Activated CD8-positive, alpha-beta T cell treated with anti-CD3 and anti-CD28 coated beads, Interleukin-2, amount 10 ng/mL, durations not matched to agents 7 days and 5 days (primary cell): ENCODE measurements around the gene DPYSL4. TPM values are rescaled to one million over a fixed set of nuclear protein-coding genes. Genes with fewer than 3 reads are reported as not detected.

Experiments used
- ATAC-seq: fragments of 150-1000 bp; cut with Tn5 transposase; one replicate; pipeline ENCODE4 v1.10.0; 2021; ENCODE audit warnings: moderate library complexity
- CTCF ChIA-PET: fragments of 350-600 bp; sonication (Branson Sonifier 250); formaldehyde crosslinking; loops from one replicate; lab custom pipeline; 2021; ENCODE audit warnings: antibody characterized with exemption; lab: Charles Lee
- POLR2A ChIA-PET: fragments of 350-600 bp; sonication (Branson Sonifier 250); formaldehyde crosslinking; loops from one replicate; lab custom pipeline; 2021; ENCODE audit warnings: antibody characterized with exemption; lab: Charles Lee
- DNase-seq: peaks from one replicate; pipeline ENCODE4 v3.0.0-alpha.2; 2020
- H3K27ac Mint-ChIP-seq: one replicate; pipeline ENCODE4 v1.8.0; 2021; ENCODE audit warnings: mild to moderate bottlenecking, mixed read lengths
- H3K27me3 Mint-ChIP-seq: one replicate; pipeline ENCODE4 v1.8.0; 2021; ENCODE audit warnings: low read depth, mixed read lengths
- H3K36me3 Mint-ChIP-seq: one replicate; pipeline ENCODE4 v1.8.0; 2021; ENCODE audit warnings: low read depth, mixed read lengths
- H3K4me1 Mint-ChIP-seq: one replicate; pipeline ENCODE4 v1.8.0; 2021; ENCODE audit warnings: low read depth, mixed read lengths
- H3K4me3 Mint-ChIP-seq: one replicate; pipeline ENCODE4 v1.8.0; 2021; ENCODE audit warnings: mild to moderate bottlenecking, mixed read lengths
- H3K9me3 Mint-ChIP-seq: one replicate; pipeline ENCODE4 v1.8.0; 2022; ENCODE audit warnings: mixed read lengths; ENCODE audit not compliant: insufficient read depth
- total RNA-seq, 2 experiments: library from RNA; stranded (reverse); gene quantifications; one replicate each; pipeline ENCODE4 v1.2.3, GENCODE V29; 2021

The DPYSL4 gene
- total RNA-seq, 2 experiments from 2014 or later = 1.2 to 2.2 TPM

DNA sequence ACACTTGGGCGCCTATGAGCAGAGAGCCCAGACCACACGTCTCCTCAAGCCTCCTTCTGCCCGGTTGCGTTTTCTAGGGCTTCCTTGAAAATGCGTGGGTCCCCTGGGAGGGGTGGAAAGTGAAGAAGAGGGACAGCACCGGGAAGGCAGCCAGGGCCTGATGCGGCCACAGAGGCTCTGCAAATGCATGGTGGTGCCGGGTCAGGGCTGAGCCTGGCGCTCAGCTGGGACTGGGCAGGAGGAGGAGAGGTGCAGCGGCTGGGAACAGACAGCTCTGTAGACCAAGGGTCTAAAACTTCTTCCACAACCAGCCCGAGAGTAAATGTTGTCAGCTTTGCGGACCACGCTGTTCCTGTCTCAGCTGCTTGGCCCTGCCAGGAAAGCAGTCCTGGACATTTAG lies 1.6 kb downstream of the DPYSL4 start:
- CTCF ChIA-PET = interaction anchor here (1.1 kb wide), 1 partner anchor 25 kb away, joined by 3 read pairs; no protein-coding TSS in a partner anchor
- Mint-ChIP-seq H3K27ac (no peak overlapping the region), H3K36me3 (peaks cover 2% of the 10 kb centered on the region), H3K9me3 (no peaks in the 10 kb centered on the region), H3K27me3 (peaks cover 39% of the 10 kb centered on the region), H3K4me3 (no peak overlapping the region), H3K4me1 (peaks cover 2% of the 10 kb centered on the region)
- no peak for DNase-seq
- POLR2A ChIA-PET = no interaction called here
- no peak for ATAC-seq

DNA sequence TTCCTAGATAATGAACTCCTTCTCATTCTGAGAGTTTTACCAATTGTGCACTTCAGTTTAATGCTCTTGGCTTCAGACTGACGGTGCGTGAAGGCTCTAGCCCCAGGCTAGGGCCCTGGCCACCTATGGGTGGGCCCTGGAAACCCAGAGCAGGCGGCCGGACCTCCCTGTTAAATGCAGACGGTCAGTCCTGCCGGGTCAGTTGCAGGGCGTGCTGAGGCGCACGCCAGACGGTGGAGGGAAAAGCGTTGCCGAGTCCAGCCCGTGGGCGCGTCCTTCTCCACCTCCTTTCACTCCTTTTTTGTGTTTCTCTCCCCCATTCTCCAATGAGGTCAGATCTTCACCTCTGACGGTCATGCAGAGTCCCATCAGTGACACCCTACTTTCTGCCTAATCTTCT lies 2.3 kb downstream of the DPYSL4 start:
- ATAC-seq = no peak
- ChIA-PET POLR2A (no interaction called here), CTCF (no interaction called here)
- Mint-ChIP-seq H3K4me1 (peaks cover 2% of the 10 kb centered on the region), H3K27ac (no peak overlapping the region), H3K27me3 (peaks cover 34% of the 10 kb centered on the region), H3K4me3 (no peak overlapping the region), H3K9me3 (no peaks in the 10 kb centered on the region), H3K36me3 (peaks cover 2% of the 10 kb centered on the region)
- no peak for DNase-seq

DNA sequence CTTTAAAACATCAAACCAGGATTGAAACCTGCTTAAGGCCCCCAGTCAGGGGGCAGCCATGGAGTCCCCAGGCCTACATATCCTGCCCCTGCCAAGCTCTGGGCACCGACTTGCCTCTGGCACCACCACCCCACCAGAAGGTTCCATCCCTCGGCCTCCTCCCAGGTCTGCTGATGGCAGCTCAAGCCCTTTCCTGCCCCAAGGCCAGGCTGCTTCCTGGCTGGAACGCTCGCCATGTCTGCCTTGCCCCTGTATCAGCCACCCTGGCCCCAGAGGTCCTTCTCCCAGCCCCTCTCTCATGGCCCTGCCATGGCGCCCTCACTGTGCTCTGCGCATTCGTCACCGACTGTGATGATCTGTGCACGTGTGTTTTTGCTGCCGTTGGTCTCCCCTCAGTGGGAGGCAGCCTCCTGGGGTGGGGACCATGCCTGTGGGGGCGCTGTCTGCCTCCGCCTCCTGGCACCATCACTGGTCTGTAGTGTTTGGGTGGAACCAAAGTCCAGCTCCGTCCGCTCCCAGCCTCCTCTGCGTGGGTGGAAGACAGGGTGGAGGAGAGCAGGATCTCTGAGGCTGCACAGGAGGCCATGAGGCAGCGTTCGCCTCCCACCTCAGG lies 3.2 kb downstream of the DPYSL4 start:
- Mint-ChIP-seq H3K27me3 (peaks cover 29% of the 10 kb centered on the region), H3K4me3 (no peak overlapping the region), H3K27ac (no peak overlapping the region), H3K4me1 (peaks cover under 1% of the 10 kb centered on the region), H3K36me3 (no peaks in the 10 kb centered on the region), H3K9me3 (no peaks in the 10 kb centered on the region)
- ATAC-seq (no peak), DNase-seq (no peak)
- CTCF ChIA-PET = no interaction called here
- POLR2A ChIA-PET = no interaction called here

DNA sequence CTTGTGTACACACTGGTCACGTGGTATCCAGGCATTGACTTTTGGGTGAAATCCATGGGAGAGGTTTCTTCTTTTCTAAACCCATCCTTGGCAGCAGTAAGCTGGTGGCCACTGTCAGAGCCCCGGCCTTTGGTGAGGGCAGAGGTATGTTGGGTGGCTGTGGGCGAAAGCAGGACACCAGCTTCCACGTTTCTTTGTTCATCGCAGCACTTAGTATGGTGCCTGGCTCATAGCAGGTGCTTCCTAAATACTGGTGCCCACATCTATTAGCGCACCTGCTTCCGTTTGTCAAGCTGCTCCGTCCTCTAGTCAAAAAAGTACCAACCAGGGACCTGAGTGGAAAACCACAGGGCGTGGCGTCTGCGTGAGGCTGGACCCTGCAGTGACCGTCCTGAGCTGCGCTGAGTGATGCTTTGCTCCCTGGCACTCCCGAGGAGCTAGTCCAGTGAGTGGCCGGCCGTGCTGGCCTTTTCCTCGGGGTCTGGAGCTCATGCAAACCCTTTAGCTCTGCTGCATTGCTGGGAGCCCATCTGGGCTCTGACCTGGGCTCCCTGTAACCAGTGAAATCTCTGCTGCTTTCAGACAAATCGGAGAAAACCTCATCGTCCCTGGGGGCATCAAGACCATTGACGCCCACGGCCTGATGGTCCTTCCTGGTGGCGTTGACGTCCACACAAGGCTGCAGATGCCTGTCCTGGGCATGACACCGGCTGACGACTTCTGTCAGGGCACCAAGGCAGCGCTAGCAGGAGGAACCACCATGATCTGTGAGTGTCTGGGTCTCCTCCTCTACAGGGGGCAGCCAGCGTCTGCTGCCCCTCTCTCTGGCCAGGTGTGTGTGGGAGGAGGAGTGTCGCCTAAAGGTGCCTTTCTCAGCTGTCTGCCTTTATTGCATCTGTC lies 5.6 kb downstream of the DPYSL4 start:
- CTCF ChIA-PET = no interaction called here
- POLR2A ChIA-PET = no interaction called here

DNA sequence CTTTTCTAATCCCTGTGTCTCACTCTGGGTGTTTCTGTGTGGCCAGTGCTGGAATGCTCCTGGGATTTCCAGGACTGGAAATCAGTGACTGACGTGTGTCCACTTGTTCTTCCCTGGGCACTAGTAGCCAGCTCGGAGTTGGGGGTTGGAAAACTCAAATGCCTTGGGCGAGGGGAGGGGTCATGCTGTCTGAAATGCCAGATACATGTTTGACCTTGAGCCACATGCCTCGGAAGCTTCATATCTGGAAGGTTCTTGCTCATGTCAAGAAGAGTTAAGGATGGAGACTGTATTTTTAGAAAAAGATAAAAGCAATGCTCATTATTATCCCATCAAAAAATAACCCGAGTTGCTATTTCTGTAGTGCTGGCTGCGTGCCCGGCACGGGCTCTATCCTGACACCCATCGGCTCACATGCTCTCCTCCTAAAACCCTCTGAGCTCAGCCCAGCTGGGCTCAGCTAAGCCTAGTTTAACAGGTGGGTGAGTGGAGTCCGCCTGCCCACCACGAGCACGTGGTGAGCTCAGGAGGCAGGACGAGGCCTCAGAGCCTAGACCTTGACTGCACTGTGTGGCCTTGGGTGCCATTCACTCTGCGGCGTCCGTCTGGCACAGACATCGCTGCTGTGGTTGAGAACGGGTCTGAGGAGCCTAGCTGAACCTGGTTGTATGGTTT lies 6.4 kb downstream of the DPYSL4 start:
- no peaks in the 10 kb centered on the region for H3K36me3 Mint-ChIP-seq
- POLR2A ChIA-PET = no interaction called here
- CTCF ChIA-PET = interaction anchor here (0.5 kb wide), 1 partner anchor 49 kb away, joined by 3 read pairs; no protein-coding TSS in a partner anchor
- peaks cover 18% of the 10 kb centered on the region for H3K27me3 Mint-ChIP-seq
- H3K4me1 Mint-ChIP-seq = no peaks in the 10 kb centered on the region
- H3K27ac Mint-ChIP-seq = no peak overlapping the region
- ATAC-seq (no peak), DNase-seq (no peak)
- no peaks in the 10 kb centered on the region for H3K9me3 Mint-ChIP-seq
- H3K4me3 Mint-ChIP-seq = no peak overlapping the region

More for the DNA sequence above, 5.6 kb downstream of the DPYSL4 start:
- no peaks in the 10 kb centered on the region for H3K9me3 Mint-ChIP-seq
- H3K27ac Mint-ChIP-seq = no peak overlapping the region
- no peak for DNase-seq
- peaks cover 23% of the 10 kb centered on the region for H3K27me3 Mint-ChIP-seq
- no peak overlapping the region for H3K4me3 Mint-ChIP-seq
- no peaks in the 10 kb centered on the region for H3K36me3 Mint-ChIP-seq
- ATAC-seq = no peak
- H3K4me1 Mint-ChIP-seq = no peaks in the 10 kb centered on the region

DNA sequence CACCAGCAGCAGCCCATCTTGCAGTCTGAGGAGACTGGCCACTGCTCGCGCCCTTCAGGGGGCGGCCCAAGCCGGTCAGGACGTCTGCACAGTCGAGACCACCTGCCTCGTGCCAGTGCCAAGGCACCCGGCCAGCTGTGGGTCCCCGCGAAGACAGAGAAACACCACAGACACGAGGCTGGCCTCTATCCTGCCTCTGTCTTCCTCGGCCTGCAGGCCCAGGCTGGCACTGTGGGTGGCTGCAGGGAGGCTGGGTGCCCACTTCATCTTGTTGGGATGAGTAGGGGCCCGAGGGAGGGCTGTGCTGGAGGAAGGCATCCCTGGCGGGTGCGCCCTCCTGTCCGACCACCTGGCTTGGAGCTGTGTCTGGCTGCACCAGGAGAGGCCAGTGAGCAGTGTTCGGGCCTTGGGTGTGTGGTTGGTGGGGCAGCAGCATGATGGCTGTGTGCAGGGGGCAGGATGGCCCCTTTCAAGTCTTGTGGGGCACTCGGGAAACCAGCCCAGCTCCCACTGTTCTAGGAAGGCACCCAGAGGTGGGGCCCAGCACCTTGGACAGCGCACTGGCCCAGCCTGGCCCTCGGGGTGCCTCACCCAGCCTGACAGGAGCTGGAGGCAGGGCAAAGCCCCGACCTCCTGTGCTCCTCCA lies 7.3 kb downstream of the DPYSL4 start:
- Mint-ChIP-seq H3K4me3 (no peak overlapping the region), H3K4me1 (no peaks in the 10 kb centered on the region), H3K36me3 (no peaks in the 10 kb centered on the region), H3K27me3 (peaks cover 10% of the 10 kb centered on the region), H3K27ac (no peak overlapping the region), H3K9me3 (no peaks in the 10 kb centered on the region)
- ChIA-PET CTCF (interaction anchor here (0.5 kb wide), 1 partner anchor 48 kb away, joined by 3 read pairs; no protein-coding TSS in a partner anchor), POLR2A (no interaction called here)
- DNase-seq (peak; percentile 58), ATAC-seq (peak; percentile 62)

DNA sequence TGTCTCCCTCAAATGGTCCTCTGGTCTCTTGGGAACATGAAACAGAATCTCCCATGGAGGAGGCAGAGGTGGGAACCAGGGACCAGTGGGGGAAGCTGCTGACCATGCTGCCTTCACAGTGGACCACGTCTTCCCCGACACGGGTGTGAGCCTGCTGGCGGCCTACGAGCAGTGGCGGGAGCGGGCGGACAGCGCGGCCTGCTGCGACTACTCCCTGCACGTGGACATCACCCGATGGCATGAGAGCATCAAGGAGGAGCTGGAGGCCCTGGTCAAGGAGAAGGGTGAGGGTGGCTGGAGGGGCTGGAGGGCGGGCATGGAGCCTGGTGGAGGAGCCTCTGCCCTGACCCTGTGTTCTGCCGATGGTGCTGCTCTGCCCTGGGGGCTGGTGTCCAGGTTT lies 8.0 kb downstream of the DPYSL4 start:
- Mint-ChIP-seq H3K4me3 (no peak overlapping the region), H3K27ac (no peak overlapping the region), H3K9me3 (no peaks in the 10 kb centered on the region), H3K27me3 (peaks cover 3% of the 10 kb centered on the region), H3K4me1 (no peaks in the 10 kb centered on the region), H3K36me3 (no peaks in the 10 kb centered on the region)
- ChIA-PET POLR2A (no interaction called here), CTCF (no interaction called here)
- no peak for ATAC-seq
- no peak for DNase-seq

DNA sequence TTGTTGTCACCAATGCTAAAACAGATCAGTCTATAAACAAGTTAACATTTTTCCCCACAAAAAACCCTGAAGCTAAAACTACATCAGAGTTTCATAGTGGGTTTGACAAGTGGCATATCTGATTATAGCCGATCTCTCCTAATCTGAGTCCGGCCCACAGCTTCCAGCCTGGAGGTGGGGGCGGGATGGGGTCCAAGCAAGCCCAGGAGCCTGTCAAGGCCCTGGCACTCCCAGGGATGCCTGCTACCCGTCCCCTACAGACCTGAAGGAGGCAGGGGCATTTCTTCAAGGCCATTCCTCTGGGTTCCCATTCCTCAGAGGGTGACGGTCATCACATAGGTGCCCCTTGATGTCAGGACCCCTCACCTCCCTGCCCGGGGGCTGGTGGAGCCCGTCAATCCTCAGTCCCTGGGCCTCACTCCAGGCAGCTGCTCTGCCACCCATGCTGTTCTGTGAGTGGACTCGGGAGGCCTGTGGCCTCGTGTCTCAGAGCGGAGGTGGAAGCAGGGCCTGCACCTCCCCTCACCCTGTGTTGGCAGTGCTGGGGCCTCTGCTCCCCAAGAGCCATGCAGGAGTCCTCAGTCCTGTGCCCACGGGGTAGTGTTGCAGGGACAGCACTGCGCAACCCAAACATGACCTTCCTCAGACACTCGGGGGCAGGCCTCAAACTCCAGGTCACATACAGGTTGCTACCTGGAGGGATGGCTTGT lies 8.8 kb downstream of the DPYSL4 start:
- no peak overlapping the region for H3K27ac Mint-ChIP-seq
- ATAC-seq = no peak
- H3K4me1 Mint-ChIP-seq = no peaks in the 10 kb centered on the region
- H3K4me3 Mint-ChIP-seq = no peak overlapping the region
- POLR2A ChIA-PET = no interaction called here
- CTCF ChIA-PET = no interaction called here
- no peaks in the 10 kb centered on the region for H3K27me3 Mint-ChIP-seq
- DNase-seq = no peak
- no peaks in the 10 kb centered on the region for H3K36me3 Mint-ChIP-seq
- H3K9me3 Mint-ChIP-seq = no peaks in the 10 kb centered on the region

DNA sequence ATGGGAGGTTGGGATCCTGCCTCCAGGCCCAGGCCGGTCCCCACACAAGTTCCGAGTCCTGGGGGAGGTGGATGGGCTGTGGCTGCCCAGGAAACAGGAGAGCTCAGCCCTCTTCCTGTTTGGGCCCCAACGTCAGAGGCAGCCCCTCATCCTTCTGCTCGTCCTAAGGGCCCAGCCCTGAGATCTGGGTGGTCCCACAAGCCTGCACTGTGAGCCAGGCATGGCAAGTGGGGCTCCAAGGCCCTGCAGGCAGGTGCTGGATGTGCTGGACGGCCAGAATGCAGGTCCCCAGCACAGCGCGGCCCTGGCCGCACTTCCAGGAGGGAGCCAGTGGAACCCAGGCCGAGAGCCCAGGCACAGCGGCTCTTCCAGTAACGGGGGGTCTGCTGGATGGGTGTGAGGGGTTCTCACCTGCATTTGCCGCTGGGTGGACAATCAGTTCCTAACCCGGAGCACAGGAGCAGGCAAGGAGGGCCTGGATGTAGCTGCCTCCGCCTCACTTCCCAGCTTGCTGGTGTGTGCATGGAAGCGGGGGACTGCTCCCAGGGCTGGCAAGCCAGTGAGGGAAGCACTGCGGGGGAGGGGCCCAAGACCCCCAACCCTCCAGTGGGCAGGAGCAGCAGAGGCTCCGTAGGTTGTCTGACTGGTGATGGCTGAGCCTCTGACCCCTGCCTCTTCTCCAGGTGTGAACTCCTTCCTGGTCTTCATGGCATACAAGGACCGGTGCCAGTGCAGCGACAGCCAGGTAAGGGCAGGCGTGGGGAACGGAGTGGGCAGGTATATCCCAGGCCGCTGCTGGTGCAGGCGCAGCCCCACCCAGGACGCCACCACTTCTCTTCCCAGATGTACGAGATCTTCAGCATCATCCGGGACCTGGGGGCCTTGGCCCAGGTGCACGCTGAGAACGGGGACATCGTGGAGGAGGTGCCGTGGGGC lies 9.7 kb downstream of the DPYSL4 start:
- ChIA-PET POLR2A (no interaction called here), CTCF (no interaction called here)
- Mint-ChIP-seq H3K36me3 (no peaks in the 10 kb centered on the region), H3K9me3 (no peaks in the 10 kb centered on the region), H3K27ac (no peak overlapping the region), H3K4me3 (no peak overlapping the region), H3K4me1 (no peaks in the 10 kb centered on the region), H3K27me3 (no peaks in the 10 kb centered on the region)
- ATAC-seq (no peak), DNase-seq (no peak)

DNA sequence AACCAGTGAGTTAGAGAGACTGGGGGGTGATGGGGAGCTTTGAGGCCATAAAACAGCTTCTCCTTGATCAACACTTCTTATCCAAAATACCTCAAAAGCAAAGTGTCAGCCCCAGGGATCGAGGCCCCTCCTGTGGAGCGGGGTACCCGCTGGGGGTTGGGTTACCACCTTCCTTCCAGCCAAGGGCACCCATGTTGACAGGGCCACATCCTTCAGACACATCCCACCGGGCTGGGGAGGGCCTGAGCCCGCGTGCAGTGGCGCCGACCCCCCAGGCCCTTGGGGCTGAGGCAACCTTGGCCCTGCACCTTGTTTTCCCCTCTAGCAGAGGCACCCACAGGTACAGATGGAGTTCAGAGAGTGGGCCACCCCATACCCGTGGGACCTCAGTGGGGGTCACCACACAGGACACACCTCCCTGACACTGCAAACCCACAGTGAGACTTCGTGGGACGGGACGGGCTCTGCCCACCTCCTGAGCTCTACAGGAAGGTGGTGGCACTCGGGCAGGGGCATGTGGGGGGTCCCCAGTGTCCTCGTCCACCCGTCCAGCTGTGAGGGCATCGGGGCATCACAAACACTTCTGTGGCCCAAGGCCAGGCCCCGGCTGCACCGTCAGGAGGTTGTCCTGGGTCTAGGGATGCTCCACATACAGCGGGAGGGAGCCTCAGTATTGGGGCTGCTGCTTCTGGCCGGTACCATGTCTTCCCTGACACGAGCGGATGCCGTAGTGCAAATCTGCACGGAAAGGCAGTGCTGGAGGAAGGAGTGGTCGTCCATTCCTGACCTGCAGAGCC lies 10.7 kb downstream of the DPYSL4 start:
- Mint-ChIP-seq H3K4me1 (no peaks in the 10 kb centered on the region), H3K27ac (no peak overlapping the region), H3K4me3 (no peak overlapping the region), H3K9me3 (no peaks in the 10 kb centered on the region), H3K27me3 (no peaks in the 10 kb centered on the region), H3K36me3 (no peaks in the 10 kb centered on the region)
- DNase-seq = no peak
- CTCF ChIA-PET = no interaction called here
- no peak for ATAC-seq
- POLR2A ChIA-PET = no interaction called here
